Neural progenitor cell (in vitro differentiated cells): ENCODE results near the gene FATE1. TPM values are rescaled to one million over a fixed set of nuclear protein-coding genes. Genes with fewer than 3 reads are reported as not detected.

Experiments
- DNase-seq: peaks from one replicate; pipeline ENCODE4 v3.0.0-alpha.2; 2016; ENCODE audit warnings: low spot score
- H2AFZ ChIP-seq: fragments of 200-600 bp; sonication (generic); replicated peaks from 2 replicates; pipeline ENCODE4 v1.6.1; 2016; ENCODE audit warnings: antibody characterized with exemption
- H3F3A ChIP-seq: fragments of 200-600 bp; sonication (generic); 2 replicates; pipeline ENCODE4 v1.6.1; 2016; ENCODE audit warnings: antibody characterized with exemption, low read depth
- H3K27ac ChIP-seq: fragments of 200-600 bp; sonication (generic); 2 replicates; pipeline ENCODE4 v1.5.1; 2016; ENCODE audit warnings: mild to moderate bottlenecking
- H3K27me3 ChIP-seq: fragments of 200-600 bp; sonication (generic); 2 replicates; pipeline ENCODE4 v1.6.1; 2016; ENCODE audit warnings: mild to moderate bottlenecking, moderate library complexity
- H3K36me3 ChIP-seq: fragments of 200-600 bp; sonication (generic); 2 replicates; pipeline ENCODE4 v1.5.1; 2016
- H3K4me1 ChIP-seq: fragments of 200-600 bp; sonication (generic); 2 replicates; pipeline ENCODE4 v1.6.1; 2016; ENCODE audit warnings: mixed run types
- H3K4me2 ChIP-seq: fragments of 200-600 bp; sonication (generic); 2 replicates; pipeline ENCODE4 v1.6.1; 2016
- H3K4me3 ChIP-seq: fragments of 200-600 bp; sonication (generic); 2 replicates; pipeline ENCODE4 v1.5.1; 2016
- H3K79me2 ChIP-seq: fragments of 200-600 bp; sonication (generic); 2 replicates; pipeline ENCODE4 v1.6.1; 2016; ENCODE audit warnings: low read depth
- H3K9ac ChIP-seq: fragments of 200-600 bp; sonication (generic); 2 replicates; pipeline ENCODE4 v1.6.1; 2016
- H3K9me3 ChIP-seq: fragments of 200-600 bp; sonication (generic); 2 replicates; pipeline ENCODE4 v1.5.1; 2016; ENCODE audit warnings: low read depth
- H4K20me1 ChIP-seq: fragments of 200-600 bp; sonication (generic); 2 replicates; pipeline ENCODE4 v1.6.1; 2016; ENCODE audit warnings: low read depth
- H3K27ac Mint-ChIP-seq: 3 replicates; pipeline ENCODE4 v1.8.0; 2021; ENCODE audit warnings: mixed read lengths
- H3K27me3 Mint-ChIP-seq: 2 replicates; pipeline ENCODE4 v1.8.0; 2022; ENCODE audit warnings: low read depth, mild to moderate bottlenecking, inconsistent platforms, moderate library complexity, mixed read lengths; ENCODE audit not compliant: insufficient read depth
- H3K36me3 Mint-ChIP-seq: 3 replicates; pipeline ENCODE4 v1.8.0; 2021; ENCODE audit warnings: mixed read lengths
- H3K4me1 Mint-ChIP-seq: 3 replicates; pipeline ENCODE4 v1.8.0; 2021; ENCODE audit warnings: mixed read lengths
- H3K4me3 Mint-ChIP-seq: 3 replicates; pipeline ENCODE4 v1.8.0; 2021; ENCODE audit warnings: mild to moderate bottlenecking, moderate library complexity, mixed read lengths
- H3K9me3 Mint-ChIP-seq: 3 replicates; pipeline ENCODE4 v1.8.0; 2020; ENCODE audit warnings: mixed read lengths
- CTCF ChIP-seq: fragments of 200-600 bp; sonication (generic); IDR thresholded peaks from 2 replicates; pipeline ENCODE4 v1.5.1; 2017; ENCODE audit warnings: antibody characterized with exemption, mild to moderate bottlenecking
- EZH2 ChIP-seq: fragments of 200-600 bp; sonication (generic); IDR thresholded peaks from 2 replicates; pipeline ENCODE4 v1.6.1; 2017; ENCODE audit warnings: antibody characterized with exemption, mild to moderate bottlenecking, moderate library complexity
- EZH2phosphoT487 ChIP-seq: fragments of 200-600 bp; sonication (generic); IDR thresholded peaks from 2 replicates; pipeline ENCODE4 v1.6.1; 2017; ENCODE audit warnings: antibody characterized with exemption
- total RNA-seq: library from RNA; depleted of rRNA; stranded (reverse); fragments of >200 nt; gene quantifications from 2 replicates; pipeline ENCODE4 v1.2.3, GENCODE V29; 2015; ENCODE audit warnings: low replicate concordance

FATE1 gene
- total RNA-seq, 1 donor from 2014 or later, result not detected

- Histone ChIP-seq H4K20me1 (no peaks in the 10 kb centered on the region), H3K4me2 (no peak overlapping the region), H3K9ac (no peak overlapping the region), H3K36me3 (no peaks in the 10 kb centered on the region), H3K4me1 (no peaks in the 10 kb centered on the region), H3K79me2 (no peaks in the 10 kb centered on the region), H3F3A (no peaks in the 10 kb centered on the region), H3K27me3 (peaks cover 12% of the 10 kb centered on the region), H2AFZ (no peak overlapping the region), H3K9me3 (no peaks in the 10 kb centered on the region), H3K4me3 (no peak overlapping the region), H3K27ac (no peak overlapping the region)
- H3K4me1 Mint-ChIP-seq, result no peaks in the 10 kb centered on the region
- H3K27ac Mint-ChIP-seq, result no peak overlapping the region
- H3K4me3 Mint-ChIP-seq, result no peak overlapping the region
- no peak for TF ChIP-seq EZH2
- no peak for TF ChIP-seq CTCF
- no peak for TF ChIP-seq EZH2phosphoT487
- H3K27me3 Mint-ChIP-seq, result no peaks in the 10 kb centered on the region
- peaks cover 5% of the 10 kb centered on the region for H3K9me3 Mint-ChIP-seq
- no peak for DNase-seq
- no peaks in the 10 kb centered on the region for H3K36me3 Mint-ChIP-seq
Measured at GRCh38 chrX:151688695-151689094, 27.1 kb upstream of the FATE1 start.

DNA sequence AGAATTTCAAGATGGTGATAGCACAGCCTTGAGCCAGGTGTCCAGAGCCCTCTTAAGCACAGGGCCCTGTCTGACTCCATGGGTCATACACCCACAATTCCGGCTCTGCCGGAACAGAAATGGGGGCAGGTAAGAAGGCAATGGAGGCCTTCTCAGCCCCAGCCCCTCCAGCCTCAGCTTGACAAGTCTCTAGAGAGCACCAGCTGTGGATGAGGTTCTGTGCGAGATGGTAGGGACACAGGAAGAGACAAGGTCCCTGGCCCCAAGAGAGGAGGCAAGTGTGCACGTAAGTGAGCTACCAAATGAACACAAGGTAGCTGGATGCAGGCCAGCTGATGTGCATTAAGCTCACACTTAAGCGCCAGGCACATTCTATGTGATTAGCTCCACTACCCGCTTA, 23.0 kb upstream of the FATE1 start:
- Histone ChIP-seq H3K27ac (no peak overlapping the region), H3K4me2 (no peak overlapping the region), H2AFZ (no peak overlapping the region), H3K79me2 (no peaks in the 10 kb centered on the region), H3K9me3 (no peaks in the 10 kb centered on the region), H4K20me1 (no peaks in the 10 kb centered on the region), H3K9ac (no peak overlapping the region), H3K36me3 (no peaks in the 10 kb centered on the region), H3K27me3 (peaks cover 40% of the 10 kb centered on the region), H3F3A (no peaks in the 10 kb centered on the region), H3K4me1 (no peaks in the 10 kb centered on the region), H3K4me3 (no peak overlapping the region)
- no peak for DNase-seq
- no peak overlapping the region for H3K4me3 Mint-ChIP-seq
- peaks cover 7% of the 10 kb centered on the region for H3K4me1 Mint-ChIP-seq
- H3K9me3 Mint-ChIP-seq, result peaks cover 14% of the 10 kb centered on the region
- no peak for TF ChIP-seq EZH2phosphoT487
- TF ChIP-seq EZH2, result no peak
- no peak for TF ChIP-seq CTCF
- H3K27me3 Mint-ChIP-seq, result peaks cover 8% of the 10 kb centered on the region
- H3K36me3 Mint-ChIP-seq, result no peaks in the 10 kb centered on the region
- no peak overlapping the region for H3K27ac Mint-ChIP-seq

DNA sequence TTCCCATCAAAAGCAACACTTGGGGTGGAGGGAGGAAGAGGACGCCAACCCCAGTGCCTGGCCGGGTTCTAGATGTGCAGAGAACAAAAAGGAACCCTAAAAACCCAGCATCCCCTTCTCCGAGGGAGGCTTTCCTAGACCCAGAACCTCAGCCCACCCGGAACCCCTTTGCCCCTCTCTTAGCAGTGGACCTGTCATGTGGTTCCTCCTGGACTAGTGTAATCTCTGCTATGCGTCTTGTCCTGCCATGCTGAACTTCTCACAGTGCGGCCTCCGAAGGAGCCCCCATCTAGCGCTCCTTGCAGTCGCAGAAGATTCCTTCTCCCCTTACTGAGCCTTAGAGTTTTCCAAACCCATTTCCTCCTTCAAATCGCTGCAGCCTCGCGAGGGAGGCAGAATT, 21.7 kb upstream of the FATE1 start:
- H3K4me3 Mint-ChIP-seq, result peak overlapping the region; percentile 73
- no peak overlapping the region for H3K9ac ChIP-seq
- peaks cover 11% of the 10 kb centered on the region for H3K27me3 Mint-ChIP-seq
- H3K36me3 Mint-ChIP-seq, result no peaks in the 10 kb centered on the region
- H3K4me2 ChIP-seq, result peak overlapping the region; percentile 42
- H3K4me1 ChIP-seq, result no peaks in the 10 kb centered on the region
- H3K27ac ChIP-seq, result no peak overlapping the region
- H2AFZ ChIP-seq, result no peak overlapping the region
- no peaks in the 10 kb centered on the region for H3K79me2 ChIP-seq
- no peak for DNase-seq
- H3K4me3 ChIP-seq, result peak overlapping the region; percentile 55
- no peaks in the 10 kb centered on the region for H3K36me3 ChIP-seq
- no peaks in the 10 kb centered on the region for H3K9me3 ChIP-seq
- H3K27me3 ChIP-seq, result peaks cover 40% of the 10 kb centered on the region
- H3F3A ChIP-seq, result no peaks in the 10 kb centered on the region
- no peak for TF ChIP-seq EZH2
- no peak for TF ChIP-seq EZH2phosphoT487
- TF ChIP-seq CTCF, result no peak
- no peaks in the 10 kb centered on the region for H4K20me1 ChIP-seq
- H3K9me3 Mint-ChIP-seq, result peaks cover 16% of the 10 kb centered on the region
- H3K27ac Mint-ChIP-seq, result no peak overlapping the region
- peaks cover 7% of the 10 kb centered on the region for H3K4me1 Mint-ChIP-seq
